Hematopoietic multipotent progenitor cell treated with erythropoietin and hydrocortisone succinate and interleukin-3 and kit ligand, for 15 days (in vitro differentiated cells): ENCODE results near the gene COX6B1.
"Not testable (repeated sequence)": the region's sequence is repeated elsewhere in the genome, so short reads cannot be mapped to it uniquely, and the experiment has no call there.

Experiments
- DNase-seq: peaks from one replicate; pipeline ENCODE4 v3.0.0-alpha.2; 2015; ENCODE audit warnings: low spot score

The COX6B1 gene

GRCh38 chr19:35648017-35648961 is at the start of gene COX6B1:
Gene COX6B1 (plus strand): TSS chr19:35648323. CDS start chr19:35651244, 2,921 bp downstream.
- peak; percentile 98 for DNase-seq

DNA sequence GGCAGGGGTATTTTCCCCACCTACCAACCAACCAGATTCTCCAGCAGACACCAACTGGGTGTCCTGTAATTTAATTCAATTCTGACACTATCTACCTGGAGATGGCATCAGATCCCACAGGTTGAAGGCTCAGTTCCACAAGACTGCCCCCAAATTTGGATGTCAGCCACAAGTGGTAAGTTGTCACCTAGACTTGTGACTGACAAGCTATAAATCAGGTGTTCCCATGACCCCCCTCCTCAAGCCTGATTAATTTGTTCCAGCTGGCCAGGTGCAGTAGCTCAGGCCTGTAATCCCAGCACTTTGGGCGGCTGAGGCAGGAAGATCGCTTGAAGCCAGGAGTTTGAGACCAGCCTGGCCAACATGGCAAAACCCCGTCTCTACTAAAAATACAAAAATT is 46.2 kb upstream of the COX6B1 start:
- no peak for DNase-seq

DNA sequence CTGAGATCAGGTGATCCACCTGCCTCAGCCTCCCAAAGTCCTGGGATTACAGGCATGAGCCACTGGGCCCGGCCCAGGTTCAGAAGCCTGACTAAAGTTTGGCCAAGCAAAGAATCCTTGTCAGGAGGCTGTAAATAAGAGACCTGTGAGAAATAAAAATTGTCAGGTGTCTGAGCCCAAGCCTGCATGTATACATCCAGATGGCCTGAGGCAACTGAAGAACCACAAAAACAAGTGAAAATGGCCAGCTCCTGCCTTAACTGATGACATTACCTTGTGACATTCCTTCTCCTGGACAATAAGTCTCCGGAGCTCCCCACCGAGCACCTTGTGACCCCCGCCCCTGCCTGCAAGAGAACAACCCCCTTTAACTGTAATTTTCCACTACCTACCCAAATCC is 43.7 kb upstream of the COX6B1 start:
- DNase-seq, result not testable (repeated sequence)

DNA sequence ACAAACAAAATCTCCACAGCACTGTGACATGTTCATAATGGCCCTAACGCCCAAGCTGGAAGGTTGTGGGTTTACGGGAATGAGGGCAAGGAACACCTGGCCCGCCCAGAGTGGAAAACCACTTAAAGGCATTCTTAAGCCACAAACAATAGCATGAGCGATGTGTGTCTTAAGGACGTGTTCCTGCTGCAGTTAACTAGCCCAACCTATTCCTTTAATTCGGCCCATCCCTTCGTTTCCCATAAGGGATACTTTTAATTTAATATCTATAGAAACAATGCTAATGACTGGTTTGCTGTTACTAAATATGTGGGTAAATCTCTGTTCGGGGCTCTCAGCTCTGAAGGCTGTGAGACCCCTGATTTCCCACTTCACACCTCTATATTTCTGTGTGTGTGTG is 41.0 kb upstream of the COX6B1 start:
- DNase-seq, result not testable (repeated sequence)

GRCh38 chr19:35607661-35608060 is 40.5 kb upstream of the COX6B1 start:
- DNase-seq, result no peak

GRCh38 chr19:35608251-35608650 is 39.9 kb upstream of the COX6B1 start:
- DNase-seq, result no peak

GRCh38 chr19:35609851-35610353 is 38.2 kb upstream of the COX6B1 start:
- no peak for DNase-seq

- DNase-seq, result no peak
Observed at GRCh38 chr19:35612224-35612558, 35.9 kb upstream of the COX6B1 start.

GRCh38 chr19:35612559-35613321 is 35.4 kb upstream of the COX6B1 start, which contains the start of gene HAUS5:
Gene HAUS5 (plus strand): TSS chr19:35612735. CDS start chr19:35612795, 60 bp downstream.
- DNase-seq, result peak; percentile 92

GRCh38 chr19:35613574-35613973 is 34.5 kb upstream of the COX6B1 start:
- DNase-seq, result no peak

- DNase-seq, result no peak
Observed at GRCh38 chr19:35615036-35615435, 33.1 kb upstream of the COX6B1 start.

DNA sequence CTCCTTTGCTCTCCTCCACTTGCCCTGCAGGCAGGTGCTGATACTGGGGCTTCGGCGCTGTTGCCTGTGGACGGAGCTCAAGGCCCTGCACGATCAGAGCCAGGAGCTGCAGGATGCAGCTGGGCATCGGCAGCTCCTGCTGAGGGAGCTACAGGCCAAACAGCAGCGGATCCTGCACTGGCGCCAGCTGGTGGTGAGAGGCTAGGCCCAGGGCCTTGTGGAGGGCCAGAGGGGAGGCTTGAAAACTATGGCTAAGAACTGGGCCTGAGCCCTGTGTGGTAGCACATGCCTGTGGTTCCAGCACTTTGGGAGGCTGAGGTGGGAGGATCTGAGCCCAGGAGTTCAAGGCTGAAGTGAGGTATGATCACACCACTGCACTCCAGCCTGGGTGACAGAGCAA is 29.3 kb upstream of the COX6B1 start:
- no peak for DNase-seq

DNA sequence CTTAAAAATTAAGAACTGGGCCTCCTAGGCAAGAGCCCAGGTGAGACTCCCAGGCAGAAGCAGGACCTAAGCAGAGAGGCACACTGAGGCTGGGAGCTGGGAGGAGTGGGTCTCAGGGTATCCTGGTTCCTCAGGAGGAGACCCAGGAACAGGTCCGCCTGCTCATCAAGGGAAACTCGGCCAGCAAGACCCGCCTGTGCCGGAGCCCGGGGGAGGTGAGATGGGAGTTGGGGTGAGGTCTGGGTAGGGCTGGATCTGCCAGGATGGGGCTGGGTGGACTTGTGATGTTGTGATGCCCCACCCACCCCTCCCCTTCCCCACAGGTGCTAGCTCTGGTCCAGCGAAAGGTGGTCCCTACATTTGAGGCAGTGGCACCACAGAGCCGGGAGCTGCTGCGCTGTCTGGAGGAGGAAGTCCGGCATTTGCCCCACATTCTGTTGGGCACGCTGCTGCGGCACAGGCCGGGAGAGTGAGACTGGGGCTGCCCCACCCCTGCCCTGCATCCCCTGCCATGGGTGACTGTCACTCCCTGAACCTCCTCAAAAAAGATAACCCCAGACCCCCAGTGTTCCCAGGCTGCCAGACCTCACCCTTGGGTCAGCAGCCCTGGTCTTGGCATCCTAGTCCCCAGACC is 28.7 kb upstream of the COX6B1 start:
- DNase-seq, result no peak

DNA sequence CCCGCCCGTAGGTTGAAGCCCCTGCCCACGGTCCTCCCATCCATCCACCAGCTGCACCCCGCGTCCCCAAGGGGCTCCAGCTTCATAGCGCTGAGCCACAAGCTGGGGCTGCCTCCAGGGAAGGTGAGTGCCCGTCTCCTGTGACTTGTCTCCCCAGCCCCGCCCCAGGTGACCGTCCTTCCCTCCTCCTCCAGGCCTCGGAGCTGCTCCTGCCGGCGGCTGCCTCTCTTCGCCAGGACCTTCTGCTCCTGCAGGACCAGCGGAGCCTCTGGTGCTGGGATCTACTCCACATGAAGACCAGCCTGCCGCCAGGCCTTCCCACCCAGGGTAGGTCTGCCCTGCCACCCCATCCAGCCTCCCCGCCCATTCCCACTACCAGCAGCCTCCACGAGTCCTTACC is 28.1 kb upstream of the COX6B1 start:
- no peak for DNase-seq

DNA sequence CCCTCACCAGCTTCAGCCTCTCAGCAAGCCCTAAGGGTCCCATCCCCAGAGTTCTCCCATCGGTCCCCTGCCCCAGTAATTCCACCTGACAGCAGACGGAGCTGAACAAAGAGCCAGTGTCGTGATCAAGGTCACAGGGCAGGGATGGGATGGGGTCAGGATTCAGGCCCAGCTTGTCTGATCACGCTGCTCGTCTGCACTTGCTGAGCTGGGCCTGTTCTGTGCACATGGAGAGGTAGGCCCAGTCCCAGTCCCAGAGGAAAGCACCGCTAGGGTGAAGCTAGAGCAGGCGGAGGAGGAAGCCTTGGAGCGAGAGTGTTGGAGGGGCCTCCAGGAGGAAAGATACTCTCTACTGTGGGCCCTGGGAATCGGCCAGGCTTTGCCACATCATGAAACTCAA is 26.4 kb upstream of the COX6B1 start:
- no peak for DNase-seq

DNA sequence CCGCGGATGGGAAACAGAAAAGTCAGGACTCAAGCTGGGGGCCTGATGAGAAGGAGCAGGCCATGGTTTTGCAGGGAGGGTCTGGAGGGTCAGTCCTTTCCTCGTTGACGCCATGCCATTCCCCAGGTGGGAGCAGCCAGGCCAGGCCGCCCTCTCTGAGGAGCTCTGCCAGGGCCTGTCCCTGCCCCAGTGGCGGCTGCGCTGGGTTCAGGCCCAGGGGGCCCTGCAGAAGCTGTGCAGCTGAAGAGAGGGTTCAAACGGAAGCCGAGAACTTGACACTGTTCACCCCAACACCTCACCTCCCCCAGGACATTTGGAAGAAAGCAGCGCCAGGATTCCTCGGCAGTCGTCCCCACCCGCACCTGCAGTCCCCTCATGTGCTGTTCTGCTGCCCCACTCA is 25.4 kb upstream of the COX6B1 start:
- DNase-seq, result no peak

DNA sequence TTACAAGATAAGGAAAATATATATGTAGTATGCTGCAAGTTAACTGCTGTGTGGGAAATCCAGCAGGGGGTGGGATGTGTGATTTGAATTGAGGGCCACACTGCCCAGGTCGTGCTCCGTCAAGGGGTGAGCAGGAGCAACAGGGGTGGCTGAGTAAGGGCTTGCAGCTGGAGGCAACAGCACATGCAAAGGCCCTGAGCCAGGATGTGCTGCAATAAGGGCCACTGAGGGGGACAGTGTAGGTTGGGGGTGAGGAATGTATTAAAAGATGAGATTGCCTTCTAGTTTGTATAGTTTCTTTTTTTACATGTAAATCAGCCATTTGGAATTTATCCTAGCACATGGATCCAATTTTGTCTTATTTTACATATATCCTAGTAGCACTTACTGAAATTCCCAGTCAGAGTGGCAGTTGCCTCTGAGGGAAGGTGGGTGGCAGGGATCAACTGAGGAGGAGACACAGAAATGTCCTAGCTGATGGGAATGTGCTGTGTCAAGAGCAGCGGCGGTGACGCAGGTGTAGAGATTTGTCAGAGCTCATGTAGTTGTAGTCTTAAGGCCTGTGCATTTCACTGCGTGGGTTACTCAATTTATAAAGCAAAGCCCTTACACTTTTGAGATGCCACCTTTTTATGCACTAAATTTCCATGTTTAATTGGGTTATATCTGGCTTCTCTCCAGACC is 24.7 kb upstream of the COX6B1 start:
- no peak for DNase-seq

GRCh38 chr19:35628264-35628564 is 19.9 kb upstream of the COX6B1 start:
- DNase-seq, result no peak

DNA sequence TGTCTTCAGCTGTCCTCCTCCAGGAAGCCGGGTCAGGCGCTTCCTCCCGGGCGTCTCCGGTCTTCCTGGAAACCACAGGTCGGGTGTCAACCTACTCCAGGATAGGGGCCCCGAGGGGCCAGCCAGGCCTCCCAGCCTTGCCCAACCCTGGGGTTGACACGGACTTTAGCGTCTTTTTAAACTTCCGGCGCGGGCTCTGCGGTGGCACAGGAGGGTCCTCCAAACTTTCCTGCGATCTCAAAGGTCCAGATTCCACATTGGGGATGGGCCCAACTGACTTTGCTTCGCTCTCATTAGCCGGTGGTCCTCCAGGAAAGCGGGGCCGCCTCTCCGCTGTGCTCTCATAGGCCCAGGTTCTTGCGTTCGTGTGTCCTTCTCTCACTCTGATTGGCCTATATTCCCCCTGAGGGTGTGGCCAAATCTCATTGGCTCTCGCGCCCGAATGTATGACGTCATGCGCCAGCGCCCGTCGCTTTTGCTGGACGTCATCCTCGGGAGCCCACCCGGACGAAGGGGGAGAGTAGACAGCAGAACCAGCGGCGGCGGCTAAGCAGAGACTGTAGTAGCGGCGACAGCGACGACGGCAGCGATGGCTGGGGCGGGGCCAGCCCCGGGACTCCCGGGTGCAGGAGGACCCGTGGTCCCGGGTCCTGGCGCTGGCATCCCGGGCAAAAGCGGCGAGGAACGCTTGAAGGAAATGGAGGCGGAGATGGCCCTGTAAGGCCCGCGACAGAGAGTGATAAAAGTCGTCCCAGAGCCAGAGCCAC is 19.4 kb upstream of the COX6B1 start, which contains the start of gene RBM42:
Gene RBM42, plus strand, starts transcription at position 472 of the 767 bp plus-strand sequence. Its CDS starts 118 bp downstream, at position 590.
- DNase-seq, result peak; percentile 98

DNA sequence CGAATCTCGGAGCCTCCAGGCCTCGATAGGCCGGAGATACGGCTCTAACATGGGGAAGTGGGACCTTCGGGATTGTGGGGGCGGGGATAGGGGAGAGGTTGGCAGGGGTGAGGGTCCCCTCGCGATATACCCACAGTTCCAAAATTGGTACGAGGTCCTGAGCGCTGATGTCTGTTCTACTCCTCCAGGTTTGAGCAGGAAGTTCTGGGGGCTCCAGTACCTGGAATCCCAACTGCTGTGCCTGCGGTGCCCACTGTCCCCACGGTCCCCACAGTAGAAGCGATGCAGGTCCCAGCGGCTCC is 18.8 kb upstream of the COX6B1 start:
- DNase-seq, result peak; percentile 9

DNA sequence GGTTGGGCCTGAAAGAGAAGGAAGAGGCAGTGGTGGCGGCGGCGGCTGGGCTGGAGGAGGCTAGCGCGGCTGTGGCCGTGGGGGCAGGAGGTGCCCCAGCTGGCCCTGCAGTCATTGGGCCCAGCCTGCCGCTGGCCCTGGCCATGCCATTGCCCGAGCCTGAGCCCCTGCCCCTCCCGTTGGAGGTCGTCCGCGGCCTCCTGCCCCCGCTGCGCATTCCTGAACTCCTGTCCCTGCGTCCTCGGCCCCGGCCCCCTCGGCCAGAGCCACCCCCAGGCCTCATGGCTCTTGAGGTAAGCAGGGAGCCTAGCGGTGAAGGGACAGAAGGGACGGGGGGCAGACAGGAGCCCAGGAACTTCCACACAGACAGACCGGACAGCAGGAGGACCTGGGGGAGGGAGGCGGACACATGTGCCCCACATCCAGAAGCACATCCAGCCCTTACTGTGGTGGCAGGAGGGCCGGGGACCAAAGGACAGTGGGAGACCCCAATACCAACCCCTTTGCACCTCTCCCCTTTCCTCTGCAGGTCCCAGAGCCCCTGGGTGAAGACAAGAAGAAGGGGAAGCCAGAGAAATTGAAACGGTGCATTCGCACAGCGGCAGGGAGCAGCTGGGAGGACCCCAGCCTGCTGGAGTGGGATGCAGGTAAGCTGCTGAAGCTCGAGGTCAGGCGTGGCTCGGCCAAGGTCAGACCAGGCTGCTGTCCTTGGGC is 14.2 kb upstream of the COX6B1 start:
- DNase-seq, result no peak
